Natural killer cell treated with Interleukin-12 subunit alpha and Interleukin-12 subunit beta and Interleukin-15 and Interleukin-18, amount 100 ng/mL, for 72 hours (primary cell): ENCODE results near the gene SPEN. TPM values are rescaled to one million over a fixed set of nuclear protein-coding genes. Genes with fewer than 3 reads are reported as not detected.

Experiments used
- ATAC-seq, 2 donors: fragments of 150-1000 bp; cut with Tn5 transposase in 1 of 2; sonication (Bioruptor Pico), chemical (Tn5 transposase) in 1 of 2; 2 replicates each; pipeline ENCODE4 v1.10.0; 2021
- DNase-seq: peaks from one replicate; pipeline ENCODE4 v3.0.0; 2022; ENCODE audit warnings: low spot score
- H3K27ac Mint-ChIP-seq, 2 donors: 1 replicate in 1 of 2; 2 replicates in 1 of 2; pipeline ENCODE4 v1.8.0; 2022; ENCODE audit warnings: mixed read lengths in 2 of 2, mild to moderate bottlenecking in 1 of 2, moderate library complexity in 1 of 2
- H3K27me3 Mint-ChIP-seq, 2 donors: 1 replicate in 1 of 2; 2 replicates in 1 of 2; pipeline ENCODE4 v1.8.0; 2022; ENCODE audit warnings: mixed read lengths in 2 of 2
- H3K36me3 Mint-ChIP-seq: one replicate; pipeline ENCODE4 v1.8.0; 2022; ENCODE audit warnings: mixed read lengths
- H3K4me1 Mint-ChIP-seq, 2 donors: 1 replicate in 1 of 2; 2 replicates in 1 of 2; pipeline ENCODE4 v1.8.0; 2022; ENCODE audit warnings: low read depth in 2 of 2, mixed read lengths in 2 of 2, mild to moderate bottlenecking in 1 of 2
- H3K4me3 Mint-ChIP-seq: one replicate; pipeline ENCODE4 v1.8.0; 2022; ENCODE audit warnings: mixed read lengths
- H3K9me3 Mint-ChIP-seq: 2 replicates; pipeline ENCODE4 v1.8.0; 2022; ENCODE audit warnings: mixed read lengths
- total RNA-seq, 2 donors: library from RNA; stranded (reverse); gene quantifications; one replicate each; pipeline ENCODE4 v1.2.3, GENCODE V29; 2022

SPEN gene
- total RNA-seq, 2 donors from 2014 or later: 58.6 to 92.4 TPM

GRCh38 chr1:15942661-15943327, 95.3 kb downstream of the SPEN start:
- Mint-ChIP-seq H3K36me3 (no peaks in the 10 kb centered on the region), H3K27ac (no peak overlapping the region), H3K4me3 (no peak overlapping the region), H3K9me3 (no peaks in the 10 kb centered on the region), H3K27me3 (no peaks in the 10 kb centered on the region), H3K4me1 (peaks cover 10 to 19% of the 10 kb centered on the region in 2 donors)
- DNase-seq (no peak), ATAC-seq (no peak)

GRCh38 chr1:15943328-15943991, 96.0 kb downstream of the SPEN start:
- no peak overlapping the region for H3K4me3 Mint-ChIP-seq
- H3K4me1 Mint-ChIP-seq: peaks cover 17 to 25% of the 10 kb centered on the region in 2 donors
- ATAC-seq (no peak), DNase-seq (no peak)
- no peaks in the 10 kb centered on the region for H3K36me3 Mint-ChIP-seq
- H3K9me3 Mint-ChIP-seq: no peaks in the 10 kb centered on the region
- no peaks in the 10 kb centered on the region for H3K27me3 Mint-ChIP-seq
- no peak overlapping the region for H3K27ac Mint-ChIP-seq

DNA sequence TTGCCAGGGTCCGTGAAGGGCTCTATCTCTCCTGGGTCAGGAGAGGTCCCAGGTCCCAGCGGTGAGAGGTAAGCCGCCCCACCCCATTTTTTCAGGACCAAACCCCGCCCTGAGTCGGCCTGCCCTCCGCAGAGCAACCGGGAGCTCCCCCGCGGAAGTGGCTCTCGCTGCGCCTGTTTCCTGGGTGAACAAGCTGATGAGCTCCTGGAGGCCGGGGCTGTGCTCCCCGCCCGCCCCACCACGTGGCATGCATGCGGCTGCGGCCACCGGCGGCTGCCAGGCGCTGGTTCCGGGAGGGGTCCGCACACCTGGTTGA, 96.4 kb downstream of the SPEN start:
- H3K9me3 Mint-ChIP-seq: no peaks in the 10 kb centered on the region

DNA sequence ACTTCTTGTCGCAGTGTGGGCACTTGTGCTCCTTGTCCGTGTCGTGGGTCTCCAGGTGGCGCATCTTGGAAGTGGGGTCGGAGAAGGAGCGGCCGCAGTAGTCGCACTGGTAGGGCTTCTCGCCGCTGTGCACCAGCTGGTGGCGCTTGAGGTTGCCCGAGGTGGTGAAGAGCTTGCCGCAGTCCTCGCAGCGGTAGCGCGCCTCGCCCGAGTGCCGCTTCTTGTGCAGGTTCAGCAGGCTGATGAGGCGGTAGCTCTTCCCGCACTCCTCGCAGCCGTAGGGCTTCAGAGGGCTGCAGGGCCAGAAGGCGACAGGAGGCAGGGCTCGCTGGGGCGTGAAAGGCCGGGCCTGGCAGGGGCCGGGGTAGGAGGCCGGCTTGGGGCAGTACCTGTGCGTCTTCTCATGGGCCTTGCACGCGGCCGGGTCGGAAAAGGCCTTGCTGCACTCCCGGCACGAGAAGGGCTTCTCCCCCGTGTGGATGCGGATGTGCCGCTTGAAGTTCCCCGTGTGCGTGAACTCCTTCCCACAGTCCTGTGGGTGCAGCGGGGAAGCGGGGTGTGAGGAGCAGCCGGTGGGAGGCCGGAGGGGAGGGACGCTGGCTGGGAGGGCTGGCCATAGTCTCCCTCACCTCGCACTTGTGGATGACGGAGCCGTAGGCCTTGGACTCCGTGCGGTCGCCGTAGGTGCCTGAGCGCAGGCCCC, 97.0 kb downstream of the SPEN start:
- no peak overlapping the region for H3K4me3 Mint-ChIP-seq
- H3K27me3 Mint-ChIP-seq: no peaks in the 10 kb centered on the region
- no peak for DNase-seq
- H3K4me1 Mint-ChIP-seq: peaks cover 27 to 32% of the 10 kb centered on the region in 2 donors
- no peaks in the 10 kb centered on the region for H3K9me3 Mint-ChIP-seq
- H3K27ac Mint-ChIP-seq: no peak overlapping the region
- ATAC-seq: no peak
- H3K36me3 Mint-ChIP-seq: no peaks in the 10 kb centered on the region

More for the DNA sequence above, 96.4 kb downstream of the SPEN start:
- Mint-ChIP-seq H3K4me3 (no peak overlapping the region), H3K36me3 (no peaks in the 10 kb centered on the region), H3K4me1 (peaks cover 22 to 30% of the 10 kb centered on the region in 2 donors), H3K27me3 (no peaks in the 10 kb centered on the region), H3K27ac (no peak overlapping the region)
- DNase-seq: no peak
- no peak for ATAC-seq

- ATAC-seq: no peak
- Mint-ChIP-seq H3K9me3 (no peaks in the 10 kb centered on the region), H3K4me1 (peaks cover 35 to 38% of the 10 kb centered on the region in 2 donors), H3K4me3 (no peak overlapping the region), H3K27ac (no peak overlapping the region), H3K27me3 (no peaks in the 10 kb centered on the region), H3K36me3 (no peaks in the 10 kb centered on the region)
- DNase-seq: no peak
These were observed 97.7 kb downstream of the SPEN start for GRCh38 chr1:15945011-15945831.

DNA sequence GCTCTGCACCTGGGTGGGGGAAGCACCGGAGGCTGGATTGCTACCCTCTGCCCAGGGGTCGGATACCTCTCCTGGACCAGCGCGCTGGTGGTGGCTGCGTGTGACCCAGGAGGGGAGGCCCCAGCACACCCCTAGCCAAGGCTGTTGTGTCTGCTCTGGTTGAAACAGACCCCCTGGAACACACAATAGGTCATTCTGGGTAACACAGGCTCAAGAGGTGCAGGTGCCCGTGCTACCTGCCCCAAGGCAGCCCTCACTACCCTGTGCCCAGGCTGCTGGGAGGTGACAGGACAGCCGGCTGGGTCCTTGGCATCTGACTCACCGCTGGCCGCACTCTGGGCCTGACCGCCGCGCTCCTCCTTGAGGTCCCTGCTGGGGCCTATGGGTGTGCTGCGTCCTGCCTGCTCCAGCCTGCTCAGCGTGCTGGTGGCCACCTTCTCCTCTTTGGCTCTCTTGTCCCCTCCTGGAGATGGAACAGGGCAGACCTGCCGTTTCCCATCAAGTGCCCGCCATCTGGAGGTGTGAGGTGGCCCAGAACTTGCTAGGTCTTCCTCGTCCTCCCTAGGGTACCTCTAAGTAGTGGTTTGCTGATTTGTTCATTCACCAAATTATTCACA, 98.4 kb downstream of the SPEN start:
- Mint-ChIP-seq H3K36me3 (no peaks in the 10 kb centered on the region), H3K27ac (peak overlapping the region in 1 of 2 donors; percentile 88), H3K27me3 (no peaks in the 10 kb centered on the region), H3K4me3 (no peak overlapping the region), H3K9me3 (no peaks in the 10 kb centered on the region), H3K4me1 (peaks cover 42 to 46% of the 10 kb centered on the region in 2 donors)
- ATAC-seq (no peak), DNase-seq (no peak)

DNA sequence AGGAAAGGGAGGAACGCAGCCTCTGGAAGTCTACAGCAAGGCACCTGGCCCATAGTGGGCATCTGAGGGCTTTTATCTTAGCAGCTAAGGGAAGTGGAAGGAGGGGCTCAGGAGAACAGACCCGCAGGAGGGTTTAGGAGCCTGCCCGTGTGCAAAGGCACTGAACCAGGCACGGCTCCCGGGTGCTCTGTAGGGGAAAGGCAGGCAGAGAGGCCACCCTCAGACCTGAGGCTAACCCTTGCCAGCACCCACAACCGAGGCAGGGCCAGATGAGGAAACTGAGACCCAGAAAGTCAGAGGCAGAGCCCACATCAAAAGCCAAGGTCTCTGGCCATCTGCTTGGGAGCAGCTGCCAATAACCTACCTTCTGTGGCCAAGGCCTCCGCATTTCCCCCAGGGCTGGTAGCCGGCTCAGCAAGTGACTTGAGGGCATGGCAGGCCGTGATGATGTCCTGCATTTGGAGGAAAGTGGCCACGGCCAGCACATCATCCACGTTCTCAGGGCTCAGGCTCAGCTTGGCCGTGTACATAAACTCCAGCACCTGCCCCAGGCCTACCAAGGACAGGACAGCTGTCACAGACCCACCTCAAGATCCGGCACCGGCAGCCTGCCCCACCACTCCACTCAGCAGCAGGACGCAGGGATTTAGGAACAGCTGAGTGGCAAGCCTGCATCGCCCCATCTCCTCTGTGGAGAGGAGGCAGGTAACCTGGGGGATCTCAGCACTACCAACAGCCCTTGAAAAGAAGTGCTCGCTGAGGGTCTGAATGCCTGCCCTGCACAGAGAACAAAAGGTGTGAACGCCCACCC, 99.3 kb downstream of the SPEN start:
- H3K36me3 Mint-ChIP-seq: no peaks in the 10 kb centered on the region
- H3K4me1 Mint-ChIP-seq: peaks cover 50 to 53% of the 10 kb centered on the region in 2 donors

DNA sequence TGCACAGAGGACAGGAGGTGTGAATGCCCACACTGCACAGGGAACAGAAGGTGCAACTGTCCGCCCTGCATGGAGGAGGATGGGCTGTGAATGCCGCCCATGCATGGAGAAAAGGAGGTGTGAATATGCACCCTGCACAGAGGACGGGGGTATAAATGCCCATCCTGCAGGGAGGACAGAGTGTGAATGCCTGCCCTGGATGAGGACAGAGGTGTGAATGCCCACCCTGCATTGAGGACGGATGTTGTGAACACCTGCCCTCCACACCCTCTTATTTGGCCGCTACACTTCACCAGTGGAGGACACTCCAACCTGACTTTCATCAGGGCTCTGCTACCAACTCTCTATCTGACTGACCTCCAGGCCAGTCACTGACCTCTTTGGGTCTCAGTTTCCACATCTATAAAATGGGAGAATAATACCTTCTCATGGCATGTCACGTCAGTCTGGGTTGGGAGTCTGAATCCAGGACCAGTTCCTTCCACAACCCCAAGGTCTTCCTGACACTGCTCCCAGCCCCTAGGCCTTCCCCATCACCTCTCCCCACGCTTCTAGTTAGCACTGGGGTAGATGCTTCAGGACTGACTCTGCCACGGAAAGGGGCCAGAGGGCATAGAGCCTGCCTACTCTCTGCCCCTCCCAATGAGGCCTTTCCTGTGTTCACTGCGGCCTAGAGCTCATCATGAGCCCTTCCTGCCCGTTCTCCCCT, 100.0 kb downstream of the SPEN start:
- Mint-ChIP-seq H3K4me3 (peak overlapping the region; percentile 85), H3K27ac (peak overlapping the region; percentile 88 to 92), H3K27me3 (no peaks in the 10 kb centered on the region)

More for the DNA sequence above, 99.3 kb downstream of the SPEN start:
- no peaks in the 10 kb centered on the region for H3K9me3 Mint-ChIP-seq
- ATAC-seq (no peak), DNase-seq (no peak)
- peak overlapping the region in 1 of 2 donors; percentile 88 for H3K27ac Mint-ChIP-seq
- H3K4me3 Mint-ChIP-seq: no peak overlapping the region
- H3K27me3 Mint-ChIP-seq: no peaks in the 10 kb centered on the region

GRCh38 chr1:15948091-15948591, 100.6 kb downstream of the SPEN start:
- Mint-ChIP-seq H3K4me3 (peak overlapping the region; percentile 85), H3K36me3 (no peaks in the 10 kb centered on the region), H3K9me3 (no peaks in the 10 kb centered on the region), H3K4me1 (peaks cover 62 to 63% of the 10 kb centered on the region in 2 donors), H3K27ac (peak overlapping the region; percentile 88 to 92), H3K27me3 (no peaks in the 10 kb centered on the region)
- no peak for DNase-seq
- no peak for ATAC-seq

More for the DNA sequence above, 100.0 kb downstream of the SPEN start:
- Mint-ChIP-seq H3K9me3 (no peaks in the 10 kb centered on the region), H3K36me3 (no peaks in the 10 kb centered on the region), H3K4me1 (peaks cover 58% of the 10 kb centered on the region in 2 donors)
- ATAC-seq (no peak), DNase-seq (no peak)

DNA sequence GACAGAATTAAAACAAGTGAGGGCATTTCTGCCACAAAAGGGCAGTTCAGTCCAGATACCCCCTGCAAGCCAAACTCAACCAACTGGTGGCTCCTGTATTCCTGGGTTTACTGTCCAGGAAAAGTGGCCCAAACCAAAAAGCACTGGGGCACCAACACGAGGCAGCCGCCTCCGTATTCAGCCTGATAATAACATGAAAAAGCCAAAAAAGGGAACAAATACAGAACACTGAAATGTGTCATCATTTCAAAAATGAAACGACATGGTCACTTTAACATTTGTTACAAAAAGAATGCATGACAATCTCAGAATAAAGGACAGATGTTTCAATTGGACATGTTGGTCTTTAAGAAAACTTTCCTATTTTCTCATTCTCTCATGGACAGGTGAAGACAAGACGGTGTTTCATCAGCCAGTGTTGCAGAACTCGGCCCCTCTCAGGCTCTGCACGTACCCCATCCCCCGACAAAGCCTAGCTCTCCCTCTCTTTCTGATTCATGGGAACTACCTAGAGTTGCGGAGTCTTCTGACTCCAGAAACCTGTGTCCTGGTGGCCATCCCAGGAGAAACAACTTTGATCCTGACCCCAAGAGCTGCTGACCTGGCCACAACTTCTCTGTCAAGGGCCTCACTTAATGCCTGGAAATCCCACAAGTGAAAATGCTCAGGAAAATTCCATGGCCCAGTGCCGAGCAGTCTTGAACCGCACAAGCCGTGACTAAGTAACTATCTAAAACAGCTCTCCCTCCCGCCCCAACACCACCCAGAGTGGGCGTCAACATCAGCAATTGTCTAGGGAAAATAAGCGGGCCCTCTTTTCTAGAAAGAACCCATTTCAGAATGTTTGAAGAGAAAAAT, 101.3 kb downstream of the SPEN start:
- Mint-ChIP-seq H3K9me3 (no peaks in the 10 kb centered on the region), H3K27me3 (no peaks in the 10 kb centered on the region), H3K4me3 (peak overlapping the region; percentile 85), H3K4me1 (peaks cover 66 to 67% of the 10 kb centered on the region in 2 donors), H3K36me3 (no peaks in the 10 kb centered on the region), H3K27ac (peak overlapping the region; percentile 88 to 92)
- no peak for DNase-seq
- ATAC-seq: peak in 1 of 2 donors; percentile 0

GRCh38 chr1:15949453-15950245, 102.1 kb downstream of the SPEN start:
- H3K27ac Mint-ChIP-seq: peak overlapping the region; percentile 88 to 92
- no peaks in the 10 kb centered on the region for H3K27me3 Mint-ChIP-seq
- DNase-seq (peak; percentile 90), ATAC-seq (peak; percentile 94 to 95)
- peaks cover 69% of the 10 kb centered on the region in 2 donors for H3K4me1 Mint-ChIP-seq
- H3K9me3 Mint-ChIP-seq: no peaks in the 10 kb centered on the region
- no peaks in the 10 kb centered on the region for H3K36me3 Mint-ChIP-seq
- peak overlapping the region; percentile 85 for H3K4me3 Mint-ChIP-seq
